ENCODE data around the gene FAM174B. TPM values are rescaled to one million over a fixed set of nuclear protein-coding genes. Genes with fewer than 3 reads are reported as not detected.

The FAM174B gene
- total RNA-seq, 2 experiments from 2014 or later, result 3.4 to 3.6 TPM

DNA sequence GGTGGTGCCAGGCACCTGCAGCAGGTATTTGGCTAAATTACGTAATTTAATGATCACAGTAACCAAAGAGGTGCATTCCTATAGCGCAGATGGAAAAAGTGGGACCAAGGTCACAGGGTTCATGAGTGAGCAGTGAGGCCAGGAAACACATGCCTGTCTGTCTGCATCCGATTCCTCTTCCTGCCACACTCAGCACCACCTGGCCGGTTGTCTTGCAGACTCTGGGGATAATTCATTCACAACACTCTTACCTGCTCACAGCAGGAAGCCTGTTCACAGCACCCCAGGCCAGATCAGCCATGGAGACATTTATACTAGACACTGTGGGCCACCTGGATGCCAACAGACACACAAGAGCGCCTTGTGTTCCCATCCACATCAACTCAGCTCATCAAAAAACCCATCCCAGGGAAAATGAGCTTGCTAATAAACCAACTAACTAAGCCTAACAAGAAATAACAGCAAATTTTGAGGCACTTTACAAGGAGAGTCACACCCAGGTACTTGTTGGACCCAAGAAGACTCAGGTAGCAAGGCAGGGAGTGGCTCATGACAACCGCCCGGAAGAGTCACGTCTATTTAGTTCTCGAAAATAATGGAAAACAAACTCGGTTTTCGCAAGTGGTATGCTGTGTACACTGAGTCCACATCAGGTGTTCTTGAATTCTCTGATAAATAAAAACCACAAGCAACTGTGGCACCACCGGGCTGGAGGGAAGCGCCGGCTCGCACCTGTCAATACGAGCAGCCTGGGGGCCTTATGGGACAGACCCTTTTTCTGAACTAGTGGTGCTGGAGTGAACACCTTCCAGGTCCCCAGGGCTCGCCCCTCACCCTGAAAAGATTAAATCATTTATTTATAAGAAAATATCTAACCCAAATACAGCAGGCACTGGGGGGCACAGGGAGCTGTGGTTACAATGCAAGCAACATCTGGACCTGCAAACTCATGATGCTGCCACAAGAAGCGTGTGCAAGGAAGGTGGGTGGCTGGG lies 40.5 kb downstream of the FAM174B start:
- Histone ChIP-seq H3K27me3 (ENCODE audit: control insufficient read depth in 1 of 2, insufficient read depth in 2 of 2, low read length in 2 of 2) (no peaks in the 10 kb centered on the region), H3K9me3 (ENCODE audit: control insufficient read depth in 1 of 2, insufficient read depth in 1 of 2, low read length in 2 of 2) (no peaks in the 10 kb centered on the region), H3K4me3 (ENCODE audit: low read length) (no peak overlapping the region), H3K4me1 (ENCODE audit: insufficient read depth, low read length) (no peaks in the 10 kb centered on the region), H3K27ac (ENCODE audit: low read depth in 1 of 2, low read length in 2 of 2) (no peak overlapping the region), H3K36me3 (ENCODE audit: insufficient read depth, low read length) (no peaks in the 10 kb centered on the region)
- ATAC-seq (ENCODE audit: poor library complexity) (no peak), DNase-seq (no peak)
- CTCF ChIA-PET, result no interaction called here
- no peaks in the 10 kb centered on the region for H3K36me3 Mint-ChIP-seq (ENCODE audit: low read depth)
- POLR2A ChIA-PET, result no interaction called here
- intact Hi-C loops (cut with DNase I, micrococcal nuclease), result no loop called here
- no peaks in the 10 kb centered on the region for H3K4me1 Mint-ChIP-seq (ENCODE audit: low read depth)
- no peaks in the 10 kb centered on the region for H3K27me3 Mint-ChIP-seq
- H3K27ac Mint-ChIP-seq, result no peak overlapping the region
- no peaks in the 10 kb centered on the region for H3K9me3 Mint-ChIP-seq
- H3K4me3 Mint-ChIP-seq, result no peak overlapping the region
- TF ChIP-seq CTCF (IDR thresholded peaks at IDR 0.05), result no peak

DNA sequence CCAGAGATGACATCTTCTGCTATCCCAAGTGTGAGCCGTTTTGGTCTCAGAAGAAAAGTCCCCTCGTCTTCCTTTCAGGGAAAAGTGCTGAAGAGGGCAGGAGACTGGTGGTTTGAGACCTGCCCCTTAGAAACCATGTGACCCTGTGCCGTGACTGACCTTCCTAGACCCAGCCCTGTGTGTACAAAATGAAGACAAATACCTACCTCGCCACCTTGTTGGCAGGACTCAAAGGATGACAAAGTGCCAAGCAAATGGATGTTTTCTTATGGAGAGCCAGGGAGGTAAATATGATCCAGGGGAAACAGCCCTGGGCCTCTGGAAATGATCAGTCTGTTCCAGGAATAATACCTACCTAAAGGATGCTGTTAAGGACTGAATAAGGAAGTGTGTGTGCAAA lies 41.3 kb downstream of the FAM174B start:
- no peak for TF ChIP-seq CTCF (IDR thresholded peaks at IDR 0.05)
- POLR2A ChIA-PET, result no interaction called here

GRCh38 chr15:92613841-92614240 lies 41.7 kb downstream of the FAM174B start:
- H3K27ac Mint-ChIP-seq, result no peak overlapping the region
- no peak for TF ChIP-seq CTCF (IDR thresholded peaks at IDR 0.05)
- CTCF ChIA-PET, result no interaction called here
- Histone ChIP-seq H3K4me1 (ENCODE audit: insufficient read depth, low read length) (no peaks in the 10 kb centered on the region), H3K4me3 (ENCODE audit: low read length) (no peak overlapping the region), H3K27me3 (ENCODE audit: control insufficient read depth in 1 of 2, insufficient read depth in 2 of 2, low read length in 2 of 2) (no peaks in the 10 kb centered on the region), H3K36me3 (ENCODE audit: insufficient read depth, low read length) (no peaks in the 10 kb centered on the region), H3K9me3 (ENCODE audit: control insufficient read depth in 1 of 2, insufficient read depth in 1 of 2, low read length in 2 of 2) (no peaks in the 10 kb centered on the region), H3K27ac (ENCODE audit: low read depth in 1 of 2, low read length in 2 of 2) (no peak overlapping the region)
- POLR2A ChIA-PET, result no interaction called here
- H3K9me3 Mint-ChIP-seq, result no peaks in the 10 kb centered on the region
- DNase-seq (no peak), ATAC-seq (ENCODE audit: poor library complexity) (no peak)
- H3K4me1 Mint-ChIP-seq (ENCODE audit: low read depth), result no peaks in the 10 kb centered on the region
- no peaks in the 10 kb centered on the region for H3K36me3 Mint-ChIP-seq (ENCODE audit: low read depth)
- no peaks in the 10 kb centered on the region for H3K27me3 Mint-ChIP-seq
- intact Hi-C loops (cut with DNase I, micrococcal nuclease), result no loop called here
- H3K4me3 Mint-ChIP-seq, result no peak overlapping the region

More for the DNA sequence above, 41.3 kb downstream of the FAM174B start:
- Mint-ChIP-seq H3K27me3 (no peaks in the 10 kb centered on the region), H3K27ac (no peak overlapping the region), H3K4me3 (no peak overlapping the region), H3K36me3 (ENCODE audit: low read depth) (no peaks in the 10 kb centered on the region), H3K4me1 (ENCODE audit: low read depth) (no peaks in the 10 kb centered on the region), H3K9me3 (no peaks in the 10 kb centered on the region)
- intact Hi-C loops (cut with DNase I, micrococcal nuclease), result no loop called here
- H3K27me3 ChIP-seq (ENCODE audit: control insufficient read depth in 1 of 2, insufficient read depth in 2 of 2, low read length in 2 of 2), result no peaks in the 10 kb centered on the region
- no peaks in the 10 kb centered on the region for H3K9me3 ChIP-seq (ENCODE audit: control insufficient read depth in 1 of 2, insufficient read depth in 1 of 2, low read length in 2 of 2)
- H3K27ac ChIP-seq (ENCODE audit: low read depth in 1 of 2, low read length in 2 of 2), result no peak overlapping the region
- DNase-seq (no peak), ATAC-seq (ENCODE audit: poor library complexity) (no peak)
- no peaks in the 10 kb centered on the region for H3K36me3 ChIP-seq (ENCODE audit: insufficient read depth, low read length)
- no peaks in the 10 kb centered on the region for H3K4me1 ChIP-seq (ENCODE audit: insufficient read depth, low read length)
- CTCF ChIA-PET, result no interaction called here
- no peak overlapping the region for H3K4me3 ChIP-seq (ENCODE audit: low read length)

Measured in CD4-positive, alpha-beta T cell (primary cell).